ENCODE measurements around the gene SMIM38.

Gene SMIM38

GRCh38 chr11:69111624-69112542 lies 43.9 kb upstream of the SMIM38 start:
- no peak overlapping the region for H3K9ac ChIP-seq (ENCODE audit: insufficient read length)
- H3K4me3 ChIP-seq, result no peak overlapping the region
- no peaks in the 10 kb centered on the region for H3K9me3 ChIP-seq (ENCODE audit: low read depth, low read length)
- no peak for TF ChIP-seq FOXP2 (optimal IDR thresholded peaks at IDR 0.05; ENCODE audit: control extremely low read depth, extremely low read length, insufficient read depth)
- TF ChIP-seq EZH2 (IDR thresholded peaks at IDR 0.05), result no peak
- no peak for TF ChIP-seq POLR2AphosphoS5 (IDR thresholded peaks at IDR 0.05; ENCODE audit: borderline replicate concordance, low read depth, low read length)
- no peak overlapping the region for H3K27ac ChIP-seq
- H3K36me3 ChIP-seq (ENCODE audit: insufficient read depth, low read length), result no peaks in the 10 kb centered on the region; the same call in 1 of the 2 replicates
- no peak for DNase-seq (ENCODE audit: low read depth, low spot score)

GRCh38 chr11:69113226-69113625 lies 42.5 kb upstream of the SMIM38 start:
- Histone ChIP-seq H3K9ac (ENCODE audit: insufficient read length) (no peak overlapping the region), H3K9me3 (ENCODE audit: low read depth, low read length) (no peaks in the 10 kb centered on the region), H3K36me3 (ENCODE audit: insufficient read depth, low read length) (no peaks in the 10 kb centered on the region; the same call in 1 of the 2 replicates), H3K4me3 (no peak overlapping the region), H3K27ac (no peak overlapping the region)
- TF ChIP-seq FOXP2 (optimal IDR thresholded peaks at IDR 0.05; ENCODE audit: control extremely low read depth, extremely low read length, insufficient read depth), result no peak
- no peak for TF ChIP-seq EZH2 (IDR thresholded peaks at IDR 0.05)
- DNase-seq (ENCODE audit: low read depth, low spot score), result no peak

DNA sequence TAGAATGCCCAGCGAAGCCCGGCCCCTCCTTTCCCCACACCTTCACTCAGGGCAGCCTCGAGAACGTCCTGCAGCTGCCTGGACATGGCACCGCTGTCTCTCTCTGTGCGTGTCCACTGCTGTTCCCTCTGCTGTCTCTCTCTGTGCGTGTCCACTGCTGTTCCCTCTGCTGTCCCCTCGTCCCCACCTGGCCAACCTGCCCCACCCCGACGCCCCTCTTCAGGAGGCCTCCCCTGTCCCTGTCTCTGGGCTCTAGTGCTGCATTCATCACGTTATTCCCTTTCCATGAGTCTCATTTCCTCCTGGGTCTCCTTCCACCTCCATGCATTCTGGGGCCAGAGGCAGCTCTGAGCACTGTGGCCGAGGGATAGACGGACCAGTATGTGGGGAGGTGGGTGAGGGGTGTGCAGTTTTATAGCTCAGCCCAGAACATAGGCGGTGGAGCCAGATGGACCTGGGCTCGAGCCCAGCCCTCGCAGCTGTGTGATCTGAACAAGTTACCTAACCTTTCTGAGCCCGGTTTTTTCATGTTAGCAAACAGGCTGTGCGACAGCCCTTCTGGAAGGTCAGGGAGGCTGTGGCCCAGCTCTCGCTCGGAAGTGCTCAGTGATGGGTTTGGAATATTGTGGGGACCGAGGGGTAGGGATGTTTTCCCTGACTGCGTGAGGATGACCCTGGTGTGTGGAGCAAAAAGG lies 41.9 kb upstream of the SMIM38 start:
- H3K9me3 ChIP-seq (ENCODE audit: low read depth, low read length), result no peaks in the 10 kb centered on the region
- no peak overlapping the region for H3K9ac ChIP-seq (ENCODE audit: insufficient read length)
- H3K27ac ChIP-seq, result no peak overlapping the region
- H3K36me3 ChIP-seq (ENCODE audit: insufficient read depth, low read length), result no peaks in the 10 kb centered on the region
- no peak overlapping the region for H3K4me3 ChIP-seq
- DNase-seq (ENCODE audit: low read depth, low spot score), result no peak
- TF ChIP-seq EZH2 (IDR thresholded peaks at IDR 0.05), result no peak
- no peak for TF ChIP-seq FOXP2 (optimal IDR thresholded peaks at IDR 0.05; ENCODE audit: control extremely low read depth, extremely low read length, insufficient read depth)
- no peak for TF ChIP-seq POLR2AphosphoS5 (IDR thresholded peaks at IDR 0.05; ENCODE audit: borderline replicate concordance, low read depth, low read length)

DNA sequence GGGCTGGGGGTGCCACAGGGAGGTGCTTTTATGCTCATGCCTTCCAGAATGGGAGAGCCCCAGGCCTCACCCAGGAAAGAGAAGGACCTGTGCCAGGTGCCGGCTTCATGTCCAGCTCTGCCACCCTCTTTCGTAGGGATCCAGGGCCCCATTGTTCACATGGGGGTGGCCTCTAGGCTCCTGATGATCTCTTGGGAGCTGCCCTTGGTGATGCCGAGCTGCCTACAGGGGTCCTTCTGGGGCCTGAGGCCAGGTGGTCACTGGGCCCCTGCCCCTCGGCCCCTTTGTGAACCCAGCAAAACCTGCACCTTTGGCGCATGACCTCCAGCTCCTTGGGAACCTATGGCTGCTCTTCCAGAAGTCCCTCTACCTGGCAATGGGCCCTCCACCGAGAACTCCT lies 41.4 kb upstream of the SMIM38 start:
- no peak overlapping the region for H3K27ac ChIP-seq
- H3K9me3 ChIP-seq (ENCODE audit: low read depth, low read length), result no peaks in the 10 kb centered on the region; the same call in 1 of the 2 replicates
- DNase-seq (ENCODE audit: low read depth, low spot score), result no peak
- no peak for TF ChIP-seq EZH2 (IDR thresholded peaks at IDR 0.05)
- no peak for TF ChIP-seq FOXP2 (optimal IDR thresholded peaks at IDR 0.05; ENCODE audit: control extremely low read depth, extremely low read length, insufficient read depth)
- no peak for TF ChIP-seq POLR2AphosphoS5 (IDR thresholded peaks at IDR 0.05; ENCODE audit: borderline replicate concordance, low read depth, low read length)
- H3K4me3 ChIP-seq, result no peak overlapping the region
- no peaks in the 10 kb centered on the region for H3K36me3 ChIP-seq (ENCODE audit: insufficient read depth, low read length)
- no peak overlapping the region for H3K9ac ChIP-seq (ENCODE audit: insufficient read length)

DNA sequence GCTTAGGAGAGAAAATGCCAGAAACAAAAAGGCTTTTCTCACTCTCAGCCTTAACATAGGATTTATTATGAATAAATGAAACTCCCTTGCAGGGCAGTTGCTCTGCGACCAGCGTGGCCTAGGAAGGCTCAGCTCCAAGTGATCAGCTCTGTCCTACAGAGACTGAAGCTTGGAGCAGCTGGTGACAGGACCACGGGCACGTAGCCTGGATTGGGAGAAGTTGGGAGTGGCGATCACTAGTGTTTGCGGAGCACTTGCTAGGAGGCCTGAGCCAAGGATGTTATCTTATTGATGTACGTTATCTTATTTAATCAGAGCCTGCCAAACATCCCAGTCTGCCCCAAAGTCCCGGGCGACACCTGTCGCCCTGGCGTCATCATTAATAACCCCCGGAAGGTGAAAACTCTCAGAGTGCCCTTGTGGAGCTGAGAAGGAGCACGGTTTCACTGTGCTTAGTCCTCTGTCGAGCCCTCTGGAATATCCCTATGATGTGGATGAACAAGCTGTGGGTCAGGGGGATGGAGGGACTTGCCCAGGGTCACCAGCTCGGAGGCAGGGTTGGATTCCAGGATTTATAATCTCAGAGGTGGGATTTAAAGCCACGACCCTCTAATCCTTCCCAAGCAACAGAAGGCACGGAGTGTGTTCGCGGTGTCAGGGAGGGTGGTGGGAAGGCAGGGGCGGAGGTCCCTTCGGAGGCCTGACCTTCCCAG lies 40.8 kb upstream of the SMIM38 start:
- Histone ChIP-seq H3K9me3 (ENCODE audit: low read depth, low read length) (no peaks in the 10 kb centered on the region; the same call in 1 of the 2 replicates), H3K27ac (peak overlapping the region; percentile 6; the same call in 1 of the 2 replicates), H3K4me3 (no peak overlapping the region), H3K36me3 (ENCODE audit: insufficient read depth, low read length) (no peaks in the 10 kb centered on the region), H3K9ac (ENCODE audit: insufficient read length) (no peak overlapping the region)
- TF ChIP-seq POLR2AphosphoS5 (IDR thresholded peaks at IDR 0.05; ENCODE audit: borderline replicate concordance, low read depth, low read length) (no peak), EZH2 (IDR thresholded peaks at IDR 0.05) (no peak), FOXP2 (optimal IDR thresholded peaks at IDR 0.05; ENCODE audit: control extremely low read depth, extremely low read length, insufficient read depth) (no peak)
- DNase-seq (ENCODE audit: low read depth, low spot score), result no peak

- Histone ChIP-seq H3K9ac (ENCODE audit: insufficient read length) (no peak overlapping the region), H3K4me3 (no peak overlapping the region), H3K27ac (no peak overlapping the region), H3K9me3 (ENCODE audit: low read depth, low read length) (no peaks in the 10 kb centered on the region; the same call in 1 of the 2 replicates), H3K36me3 (ENCODE audit: insufficient read depth, low read length) (no peaks in the 10 kb centered on the region)
- TF ChIP-seq FOXP2 (optimal IDR thresholded peaks at IDR 0.05; ENCODE audit: control extremely low read depth, extremely low read length, insufficient read depth) (no peak), POLR2AphosphoS5 (IDR thresholded peaks at IDR 0.05; ENCODE audit: borderline replicate concordance, low read depth, low read length) (no peak), EZH2 (IDR thresholded peaks at IDR 0.05) (no peak)
- no peak for DNase-seq (ENCODE audit: low read depth, low spot score)
These were observed 39.9 kb upstream of the SMIM38 start for GRCh38 chr11:69115586-69116560.

GRCh38 chr11:69116671-69117070 lies 39.1 kb upstream of the SMIM38 start:
- H3K4me3 ChIP-seq, result no peak overlapping the region
- H3K27ac ChIP-seq, result no peak overlapping the region
- H3K9me3 ChIP-seq (ENCODE audit: low read depth, low read length), result no peaks in the 10 kb centered on the region; the same call in 1 of the 2 replicates
- no peak overlapping the region for H3K9ac ChIP-seq (ENCODE audit: insufficient read length)
- no peaks in the 10 kb centered on the region for H3K36me3 ChIP-seq (ENCODE audit: insufficient read depth, low read length)
- TF ChIP-seq FOXP2 (optimal IDR thresholded peaks at IDR 0.05; ENCODE audit: control extremely low read depth, extremely low read length, insufficient read depth) (no peak), POLR2AphosphoS5 (IDR thresholded peaks at IDR 0.05; ENCODE audit: borderline replicate concordance, low read depth, low read length) (no peak), EZH2 (IDR thresholded peaks at IDR 0.05) (no peak)
- no peak for DNase-seq (ENCODE audit: low read depth, low spot score)
